B cell (primary cell): ENCODE data around the gene CFAP54. TPM values are rescaled to one million over a fixed set of nuclear protein-coding genes. Genes with fewer than 3 reads are reported as not detected.

Experiments
- ATAC-seq: fragments of 200-7000 bp; cut with Tn5 transposase; one replicate; pipeline ENCODE4 v1.10.0; 2021; ENCODE audit warnings: low read depth, mild to moderate bottlenecking, moderate number of reproducible peaks, moderate library complexity
- CTCF ChIA-PET: fragments of 350-600 bp; sonication (Branson Sonifier 250); formaldehyde crosslinking; loops from one replicate; lab custom pipeline; 2021; ENCODE audit warnings: antibody characterized with exemption, inconsistent platforms; lab: Charles Lee
- POLR2A ChIA-PET: fragments of 350-600 bp; sonication (Branson Sonifier 250); formaldehyde crosslinking; loops from one replicate; lab custom pipeline; 2021; ENCODE audit warnings: antibody characterized with exemption; lab: Charles Lee
- DNase-seq: peaks from one replicate; pipeline ENCODE4 v3.0.0; 2013
- H2AFZ ChIP-seq: 2 replicates; pipeline ENCODE4 v1.6.1; 2012; ENCODE audit warnings: mild to moderate bottlenecking, low read depth, low read length; ENCODE audit not compliant: insufficient read depth, poor library complexity, severe bottlenecking
- H3K27ac ChIP-seq, 2 donors: 1 replicate in 1 of 2; 2 replicates in 1 of 2; pipeline ENCODE4 v1.5.1; 2012 to 2013; ENCODE audit warnings: low read length in 2 of 2, mild to moderate bottlenecking in 2 of 2, moderate library complexity in 1 of 2
- H3K27me3 ChIP-seq, 4 experiments: fragments of 200-600 bp in 1 of 4; sonication (generic) in 1 of 4; replicated peaks in 1 of 4; 1 replicate in 2 of 4; 2 replicates in 2 of 4; pipeline versions ENCODE4 v1.6.1 to v1.7.0; 2013 to 2016; ENCODE audit warnings: low read length in 3 of 4, mild to moderate bottlenecking in 2 of 4, mixed read lengths in 1 of 4, moderate library complexity in 1 of 4; ENCODE audit not compliant: insufficient read depth in 4 of 4, control insufficient read depth in 3 of 4; ENCODE audit errors: control extremely low read depth in 1 of 4
- H3K36me3 ChIP-seq, 2 experiments: replicated peaks in 1 of 2; 1 replicate in 1 of 2; 2 replicates in 1 of 2; pipeline versions ENCODE4 v1.6.1 to v1.7.1; 2013; ENCODE audit warnings: low read length in 1 of 2; ENCODE audit not compliant: insufficient read depth in 2 of 2, control insufficient read depth in 1 of 2; ENCODE audit errors: control extremely low read depth in 1 of 2, extremely low read depth in 1 of 2
- H3K4me1 ChIP-seq, 2 donors: fragments of 200-600 bp in 1 of 2; sonication (generic) in 1 of 2; 1 replicate in 1 of 2; 2 replicates in 1 of 2; pipeline versions ENCODE4 v1.5.1 to v1.6.1; 2013 to 2017; ENCODE audit warnings: low read length in 2 of 2; ENCODE audit not compliant: control insufficient read depth in 2 of 2, insufficient read depth in 2 of 2
- H3K4me2 ChIP-seq: replicated peaks from 2 replicates; pipeline ENCODE3; 2012; ENCODE audit warnings: mild to moderate bottlenecking, low read depth, low read length; ENCODE audit not compliant: poor library complexity, severe bottlenecking
- H3K4me3 ChIP-seq, 5 experiments: fragments of 200-600 bp in 1 of 5; sonication (generic) in 1 of 5; 1 replicate in 3 of 5; 2 replicates in 2 of 5; pipeline versions ENCODE4 v1.5.1 to v1.7.0; 2011 to 2016; ENCODE audit warnings: low read length in 4 of 5, mild to moderate bottlenecking in 4 of 5, low read depth in 2 of 5, control low read depth in 1 of 5, moderate library complexity in 1 of 5; ENCODE audit not compliant: insufficient read depth in 1 of 5; ENCODE audit errors: control extremely low read depth in 1 of 5, extremely low read depth in 1 of 5
- H3K79me2 ChIP-seq: fragments of 200-600 bp; sonication (generic); one replicate; pipeline ENCODE4 v1.6.0; 2016; ENCODE audit warnings: low read length; ENCODE audit not compliant: control insufficient read depth, insufficient read depth
- H3K9ac ChIP-seq: fragments of 200-600 bp; sonication (generic); 2 replicates; pipeline ENCODE4 v1.6.1; 2017; ENCODE audit warnings: mild to moderate bottlenecking, low read length, moderate library complexity
- H3K9me3 ChIP-seq, 3 donors: one replicate each; pipeline versions ENCODE4 v1.6.1 to v1.7.1; 2013; ENCODE audit warnings: low read length in 2 of 3; ENCODE audit not compliant: control insufficient read depth in 2 of 3, insufficient read depth in 1 of 3; ENCODE audit errors: control extremely low read depth in 1 of 3
- H4K20me1 ChIP-seq: 2 replicates; pipeline ENCODE4 v1.6.0; 2012; ENCODE audit warnings: mild to moderate bottlenecking, low read length; ENCODE audit not compliant: insufficient read depth, control insufficient read depth, poor library complexity, severe bottlenecking
- H3K27ac Mint-ChIP-seq: one replicate; pipeline ENCODE4 v1.8.0; 2021; ENCODE audit warnings: mixed read lengths
- H3K27me3 Mint-ChIP-seq: one replicate; pipeline ENCODE4 v1.8.0; 2021; ENCODE audit warnings: mixed read lengths
- H3K4me1 Mint-ChIP-seq: one replicate; pipeline ENCODE4 v1.8.0; 2021; ENCODE audit warnings: mixed read lengths
- H3K4me3 Mint-ChIP-seq: one replicate; pipeline ENCODE4 v1.8.0; 2021; ENCODE audit warnings: mixed read lengths
- H3K9me3 Mint-ChIP-seq: one replicate; pipeline ENCODE4 v1.8.0; 2022; ENCODE audit warnings: mixed read lengths; ENCODE audit not compliant: insufficient read depth
- CTCF ChIP-seq: fragments of 200-600 bp; IDR thresholded peaks from one replicate; pipeline ENCODE4 v1.8.0; 2022; ENCODE audit warnings: antibody characterized with exemption, mild to moderate bottlenecking
- EZH2 ChIP-seq: IDR thresholded peaks from 2 replicates; pipeline ENCODE4 v1.6.1; 2012; ENCODE audit warnings: borderline replicate concordance, low read depth, mild to moderate bottlenecking, moderate library complexity, low read length; ENCODE audit not compliant: insufficient read depth, poor library complexity, severe bottlenecking
- WGBS: methylation state at CpG from one replicate; pipeline ENCODE4 v1.1.5; 2013; ENCODE audit warnings: missing lambda C conversion rate; ENCODE audit not compliant: insufficient coverage; 5-methylcytosine and 5-hydroxymethylcytosine counted together
- intact Hi-C: fragments of 100-400 bp; cut with micrococcal nuclease; formaldehyde crosslinking; loops from one replicate; pipeline ENCODE4 v1.10.0; 2022
- polyA plus RNA-seq: library from polyadenylated mRNA; depleted of rRNA; stranded (reverse); fragments of >200 nt; gene quantifications from 2 replicates; pipeline ENCODE4 v1.2.3, GENCODE V29; 2012
- total RNA-seq, 2 donors: library from RNA; stranded (reverse); fragments of 120-200 nt in 1 of 2; gene quantifications; 1 replicate in 1 of 2; 2 replicates in 1 of 2; pipeline versions ENCODE4 v1.2.3 to v1.2.4, GENCODE V29; 2013 to 2022

The CFAP54 gene
- total and polyA plus RNA-seq, 2 donors (not counting 1 experiment from before 2014, with no cell fraction given): 0.12 to 0.76 TPM

- no peak overlapping the region for H3K27ac ChIP-seq
- no peak overlapping the region for H3K4me3 ChIP-seq
- H3K4me1 ChIP-seq: no peaks in the 10 kb centered on the region
- H3K9me3 ChIP-seq: no peaks in the 10 kb centered on the region
- ChIA-PET POLR2A (no interaction called here), CTCF (no interaction called here)
- no peak overlapping the region for H3K4me3 Mint-ChIP-seq
- no peaks in the 10 kb centered on the region for H3K36me3 ChIP-seq
- 83% methylated on average over 1 of the region's 2 CpGs for WGBS
- TF ChIP-seq EZH2: no peak
- no peak for TF ChIP-seq CTCF
- H3K27me3 Mint-ChIP-seq: peaks cover 24% of the 10 kb centered on the region
- no peak for ATAC-seq
- no peak overlapping the region for H3K4me2 ChIP-seq
- H3K27ac Mint-ChIP-seq: no peak overlapping the region
- H3K9me3 Mint-ChIP-seq: no peaks in the 10 kb centered on the region
- H3K9ac ChIP-seq: no peak overlapping the region
- no peak overlapping the region for H2AFZ ChIP-seq
- H3K4me1 Mint-ChIP-seq: no peaks in the 10 kb centered on the region
- no peaks in the 10 kb centered on the region for H3K79me2 ChIP-seq
- DNase-seq: no peak
- no peaks in the 10 kb centered on the region for H4K20me1 ChIP-seq
- intact Hi-C loops: no loop called here
- no peaks in the 10 kb centered on the region for H3K27me3 ChIP-seq
Observed at GRCh38 chr12:96874211-96874610, 384.8 kb downstream of the CFAP54 start.

- ChIA-PET CTCF (no interaction called here), POLR2A (no interaction called here)
- Histone ChIP-seq H3K9me3 (no peaks in the 10 kb centered on the region), H3K4me2 (no peak overlapping the region), H3K9ac (no peak overlapping the region), H2AFZ (no peak overlapping the region), H3K36me3 (no peaks in the 10 kb centered on the region), H3K27ac (no peak overlapping the region), H3K79me2 (no peaks in the 10 kb centered on the region), H3K4me3 (no peak overlapping the region), H3K4me1 (no peaks in the 10 kb centered on the region), H4K20me1 (no peaks in the 10 kb centered on the region), H3K27me3 (peaks cover 0 to 4% (median 0%) of the 10 kb centered on the region in 4 experiments)
- H3K27ac Mint-ChIP-seq: no peak overlapping the region
- DNase-seq (no peak), ATAC-seq (no peak)
- WGBS: 83% methylated on average over 1 of the region's 3 CpGs
- intact Hi-C loops: no loop called here
- H3K4me1 Mint-ChIP-seq: no peaks in the 10 kb centered on the region
- H3K27me3 Mint-ChIP-seq: peaks cover 24% of the 10 kb centered on the region
- no peak overlapping the region for H3K4me3 Mint-ChIP-seq
- peaks cover 1% of the 10 kb centered on the region for H3K9me3 Mint-ChIP-seq
- TF ChIP-seq CTCF (no peak), EZH2 (no peak)
Observed at GRCh38 chr12:96876966-96877365, 387.6 kb downstream of the CFAP54 start.
